Epithelial cell of prostate (primary cell): ENCODE data around the gene UROD.
"Not testable (repeated sequence)": the region's sequence is repeated elsewhere in the genome, so short reads cannot be mapped to it uniquely, and the experiment has no call there.

Experiments used
- DNase-seq: peaks from one replicate; pipeline ENCODE4 v3.0.0-alpha.2; 2011; ENCODE audit warnings: low read depth, low spot score
- H3K27ac ChIP-seq: fragments of 450-650 bp; 2 replicates; pipeline ENCODE4 v1.5.1; 2017; ENCODE audit warnings: mild to moderate bottlenecking

UROD gene

DNA sequence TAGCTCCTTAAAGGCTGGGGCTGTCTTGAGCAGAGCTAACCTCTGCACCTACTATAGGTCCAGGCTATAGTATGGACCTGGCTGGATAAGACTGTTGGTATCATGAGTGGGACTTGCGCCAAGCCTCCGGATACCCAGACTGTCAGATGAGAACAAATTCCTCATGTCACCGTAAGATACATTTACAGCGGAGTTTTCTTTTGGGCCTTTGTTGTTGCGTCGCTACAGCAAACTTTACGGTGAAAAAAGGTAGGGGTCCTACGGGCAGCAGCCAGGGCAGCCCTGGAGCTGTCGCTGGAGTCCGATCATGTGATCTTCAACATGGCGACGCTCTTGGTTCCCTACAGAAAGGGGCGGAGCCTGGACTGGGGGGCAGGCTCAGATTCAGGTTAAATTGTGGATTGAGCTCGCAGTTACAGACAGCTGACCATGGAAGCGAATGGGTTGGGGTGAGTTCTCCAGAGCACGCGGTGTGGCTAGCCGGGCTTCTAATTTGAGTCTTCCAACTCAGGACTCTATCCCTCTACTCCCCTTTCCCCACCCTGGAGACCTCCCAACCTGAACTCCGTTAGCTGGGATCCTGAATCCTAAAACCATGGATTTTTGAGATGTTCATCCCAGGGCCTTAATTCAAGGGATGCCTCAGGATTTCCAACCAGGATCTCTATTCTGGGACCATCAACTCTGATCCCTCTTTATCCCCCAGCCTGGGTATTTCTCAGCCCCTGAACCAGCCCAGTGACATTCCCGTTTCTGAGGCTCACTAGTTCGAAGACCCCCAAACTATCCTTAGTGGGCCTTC lies at the start of gene UROD:
UROD (plus strand) TSS at position 418 of the 802 bp plus-strand sequence; CDS start at position 430, 12 bp downstream.
- peak within 1 kb of the TSS; percentile 76 for H3K27ac ChIP-seq
- DNase-seq = peak; percentile 85

DNA sequence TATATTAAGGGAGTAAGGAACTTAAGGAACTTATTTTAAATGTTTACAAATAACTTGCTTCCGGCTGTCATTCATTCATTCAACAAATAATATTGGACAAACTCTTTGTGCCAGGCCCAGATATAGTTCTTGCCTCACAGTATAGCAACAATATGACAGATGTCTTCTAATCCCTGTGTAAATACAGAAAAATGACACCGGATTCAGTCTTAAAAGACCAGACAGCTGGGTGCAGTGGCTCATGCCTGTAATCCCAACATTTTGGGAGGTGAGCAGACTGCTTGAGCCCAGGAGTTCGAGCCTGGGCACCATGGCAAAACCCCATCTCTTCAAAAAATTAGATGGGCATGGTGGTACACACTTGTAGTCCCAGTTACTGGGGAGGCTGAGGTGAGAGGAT lies 49.3 kb upstream of the UROD start:
- no peak for DNase-seq
- H3K27ac ChIP-seq = no peak overlapping the region

DNA sequence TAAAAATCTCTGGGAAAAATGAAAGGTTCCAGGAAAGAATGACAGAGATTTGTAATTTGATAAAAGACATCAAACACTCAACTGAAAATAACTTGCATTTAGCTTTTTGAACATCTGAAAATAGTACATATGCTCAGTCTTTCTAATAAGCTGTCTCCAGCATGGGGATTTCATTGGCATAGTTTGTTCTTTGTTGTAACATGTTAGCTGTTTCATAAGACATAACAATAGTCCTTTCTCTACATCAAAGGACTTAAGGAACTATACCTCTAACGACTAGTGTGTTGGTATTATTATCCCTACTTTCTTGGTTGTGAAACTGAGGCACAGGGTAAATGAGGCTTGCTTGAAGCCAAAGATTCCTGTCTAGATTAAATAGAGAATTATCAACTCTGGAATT lies 47.7 kb upstream of the UROD start:
- no peak overlapping the region for H3K27ac ChIP-seq
- DNase-seq = no peak

DNA sequence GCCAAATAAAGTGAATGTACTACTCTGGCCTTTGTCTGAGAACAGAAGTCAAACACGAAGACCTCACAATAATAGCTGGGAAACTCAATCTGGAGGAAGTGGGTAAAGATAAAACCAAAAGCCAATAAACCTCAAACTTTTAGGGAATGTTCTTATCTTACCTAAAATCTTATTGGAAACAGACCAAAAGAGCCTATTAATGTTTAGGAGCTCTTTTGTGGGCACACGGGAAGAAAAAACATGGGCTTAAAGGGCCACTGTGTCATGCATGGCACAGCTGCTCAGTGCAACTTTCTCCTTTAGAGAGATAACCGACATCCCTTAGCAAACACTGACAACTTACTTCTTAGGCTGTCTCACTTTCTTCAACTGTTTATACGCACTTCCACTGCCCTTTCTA lies 41.7 kb upstream of the UROD start:
- DNase-seq = no peak
- no peak overlapping the region for H3K27ac ChIP-seq

DNA sequence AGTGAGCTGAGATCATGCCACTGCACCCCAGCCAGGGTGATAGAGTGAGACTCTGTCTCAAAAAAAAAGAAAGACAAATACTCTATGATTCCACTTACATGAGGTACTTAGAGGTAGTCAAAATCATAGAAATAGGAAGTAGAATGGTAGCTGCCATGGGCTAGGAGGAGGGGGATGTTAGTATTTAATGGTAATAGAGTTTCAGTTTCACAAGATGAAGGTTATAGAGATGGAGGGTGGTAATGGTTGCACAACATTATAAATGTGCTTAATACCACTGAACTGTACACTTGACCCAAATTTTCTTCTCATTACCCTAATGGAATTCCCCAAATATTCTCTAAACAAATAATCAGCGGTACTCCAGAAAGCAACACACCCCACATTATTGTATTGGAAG lies 38.4 kb upstream of the UROD start:
- no peak overlapping the region for H3K27ac ChIP-seq
- DNase-seq = no peak

DNA sequence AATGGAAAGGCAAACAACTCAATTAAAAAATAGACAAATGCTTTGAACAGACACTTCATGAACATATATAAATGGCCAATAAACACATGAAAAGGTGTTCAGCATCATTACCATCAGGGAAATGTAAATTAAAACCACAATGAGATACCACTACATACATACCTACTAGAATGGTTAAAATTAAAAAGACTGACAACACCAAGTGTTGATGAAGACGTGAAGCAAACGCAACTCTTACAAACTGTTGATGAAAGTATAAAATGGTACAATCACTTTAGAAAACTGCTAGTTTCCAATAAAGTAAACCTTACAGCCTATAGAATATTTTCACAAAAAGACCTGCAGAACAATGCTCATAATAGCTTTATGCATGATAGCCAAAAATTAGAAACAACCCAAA lies 35.8 kb upstream of the UROD start:
- no peak for DNase-seq
- no peak overlapping the region for H3K27ac ChIP-seq

DNA sequence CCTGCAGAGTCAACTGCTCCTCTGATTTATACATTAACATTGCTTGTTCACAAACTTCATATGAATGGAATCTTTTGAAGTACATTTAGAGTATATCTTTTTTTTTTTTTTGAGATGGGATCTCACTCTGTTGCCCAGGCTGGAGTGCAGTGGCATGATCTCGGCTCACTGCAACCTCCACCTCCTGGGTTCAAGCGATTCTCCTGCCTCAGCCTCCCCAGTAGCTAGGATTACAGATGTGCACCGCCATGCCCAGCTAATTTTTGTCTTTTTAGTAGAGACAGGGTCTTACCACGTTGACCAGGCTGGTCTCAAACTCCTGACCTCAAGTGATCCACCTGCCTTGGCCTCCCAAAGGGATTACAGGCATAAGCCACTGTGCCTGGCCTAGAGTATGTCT lies 34.7 kb upstream of the UROD start:
- H3K27ac ChIP-seq, DNase-seq: not testable (repeated sequence)

DNA sequence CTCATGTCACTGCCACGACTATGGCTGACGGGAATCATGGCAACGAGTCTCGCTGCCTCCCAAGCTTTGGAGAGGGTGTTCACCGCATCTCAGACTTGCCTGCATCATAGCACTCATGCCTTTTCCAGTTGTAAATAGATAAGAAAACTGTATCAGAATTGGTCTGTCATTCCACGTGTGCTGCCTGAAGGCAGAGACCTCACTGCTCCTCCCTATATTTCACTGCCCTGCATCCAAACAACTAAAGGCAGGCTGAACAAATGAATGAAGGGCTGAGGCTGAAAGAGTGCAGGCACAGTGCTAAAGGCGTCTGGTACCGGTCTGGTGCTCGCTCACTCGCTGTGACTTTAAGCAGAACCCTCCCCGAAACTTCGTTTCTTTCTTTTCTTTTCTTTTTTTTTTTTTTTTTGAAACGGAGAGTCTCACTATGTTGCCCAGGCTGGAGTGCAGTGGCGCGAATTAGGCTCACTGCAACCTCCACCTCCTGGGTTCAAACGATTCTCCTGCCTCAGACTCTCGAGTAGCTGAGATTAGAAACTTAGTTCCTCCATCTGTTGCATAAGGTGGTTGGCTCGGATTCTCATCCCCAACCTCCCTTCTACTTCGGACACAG lies 26.2 kb upstream of the UROD start:
- H3K27ac ChIP-seq = peak overlapping the region; percentile 47
- DNase-seq = no peak

DNA sequence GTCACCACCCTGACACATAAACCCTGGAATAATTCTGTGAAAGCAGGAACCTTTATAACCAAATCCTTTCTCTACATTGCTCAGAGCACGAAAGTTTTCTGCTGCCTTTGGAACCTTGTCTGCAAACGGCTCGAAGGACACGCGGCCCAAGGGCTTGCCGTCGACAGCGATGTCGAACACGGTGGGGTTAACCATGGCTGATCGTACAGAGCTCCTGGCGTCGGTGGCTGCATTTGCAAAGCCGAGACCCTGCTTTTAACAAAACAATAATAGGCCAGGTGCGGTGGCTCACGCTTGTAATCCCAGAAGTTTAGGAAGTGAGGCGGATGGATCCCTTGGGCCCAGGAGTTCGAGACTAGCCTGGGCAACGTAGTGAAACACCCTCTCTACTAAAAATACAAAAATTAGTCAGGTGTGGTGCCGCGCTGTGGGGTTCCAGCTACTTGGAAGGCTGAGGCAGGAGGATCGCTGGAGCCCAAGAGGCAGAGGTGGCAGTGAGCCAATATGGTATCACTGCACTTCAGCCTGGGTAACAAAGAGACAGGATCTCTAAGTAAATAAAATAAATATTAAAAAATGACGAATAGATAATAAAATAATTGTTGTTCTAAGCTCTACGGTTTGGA lies 23.4 kb upstream of the UROD start:
- DNase-seq = no peak
- H3K27ac ChIP-seq = no peak overlapping the region

DNA sequence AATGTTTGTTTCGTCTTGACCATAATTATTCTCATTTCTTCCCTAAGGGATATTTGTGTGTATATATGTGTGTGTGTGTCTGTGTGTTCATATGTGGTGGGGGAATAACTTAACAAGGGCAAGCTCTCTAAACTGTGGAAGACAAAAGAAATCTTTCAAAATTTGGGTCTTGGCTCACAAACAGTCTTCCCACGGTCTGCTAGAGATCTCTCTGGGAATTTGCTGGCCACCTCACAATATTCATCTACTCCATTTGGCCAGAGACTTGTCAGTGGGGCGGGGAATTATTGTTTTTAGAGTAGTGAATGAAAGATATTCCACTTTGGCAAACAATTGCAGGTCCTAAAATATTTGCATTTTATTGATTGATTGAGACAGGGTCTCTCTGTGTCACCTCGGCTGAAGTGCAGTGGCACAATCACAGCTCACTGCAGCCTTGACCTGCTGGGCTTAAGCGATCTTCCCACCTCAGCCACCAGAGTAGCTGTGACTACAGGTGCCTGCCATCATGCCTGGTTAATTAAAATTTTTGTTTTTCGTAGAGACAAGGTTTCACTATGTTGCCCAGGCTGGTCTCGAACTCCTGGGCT lies 17.6 kb upstream of the UROD start:
- DNase-seq = no peak
- no peak overlapping the region for H3K27ac ChIP-seq

DNA sequence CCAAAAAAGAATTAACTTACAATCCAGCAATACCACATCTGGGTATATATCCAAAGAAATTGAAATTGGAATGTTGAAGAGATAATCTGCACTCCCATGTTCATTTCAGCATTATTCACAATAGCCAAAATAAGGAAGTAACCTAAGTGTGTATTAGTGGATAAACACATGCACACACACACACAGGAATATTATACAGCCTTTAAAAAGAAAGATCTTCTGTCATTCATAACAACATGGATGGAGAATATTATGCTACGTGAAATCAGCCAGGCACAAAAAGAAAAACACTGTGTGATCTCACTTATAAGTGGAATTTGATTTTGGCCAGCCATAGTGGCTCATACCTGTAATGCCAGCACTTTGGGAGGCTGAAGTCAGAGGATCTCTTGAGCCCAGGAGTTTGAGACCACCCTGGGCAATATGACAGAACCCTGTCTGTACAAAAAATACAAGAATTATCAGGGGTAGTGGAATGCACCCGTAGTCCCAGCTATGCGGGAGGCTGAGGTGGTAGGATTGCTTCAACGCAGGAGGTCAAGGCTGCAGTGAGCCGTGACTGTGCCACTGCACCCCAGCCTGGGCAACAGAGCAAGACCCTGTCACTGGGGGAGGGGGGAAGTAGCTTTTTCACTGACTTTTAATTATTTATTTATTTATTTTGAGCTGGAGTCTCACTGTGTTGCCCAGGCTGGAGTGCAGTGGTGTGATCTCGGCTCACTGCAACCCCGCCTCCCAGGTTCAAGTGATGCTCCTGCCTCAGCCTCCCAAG lies 16.4 kb upstream of the UROD start:
- DNase-seq = no peak
- H3K27ac ChIP-seq = no peak overlapping the region

DNA sequence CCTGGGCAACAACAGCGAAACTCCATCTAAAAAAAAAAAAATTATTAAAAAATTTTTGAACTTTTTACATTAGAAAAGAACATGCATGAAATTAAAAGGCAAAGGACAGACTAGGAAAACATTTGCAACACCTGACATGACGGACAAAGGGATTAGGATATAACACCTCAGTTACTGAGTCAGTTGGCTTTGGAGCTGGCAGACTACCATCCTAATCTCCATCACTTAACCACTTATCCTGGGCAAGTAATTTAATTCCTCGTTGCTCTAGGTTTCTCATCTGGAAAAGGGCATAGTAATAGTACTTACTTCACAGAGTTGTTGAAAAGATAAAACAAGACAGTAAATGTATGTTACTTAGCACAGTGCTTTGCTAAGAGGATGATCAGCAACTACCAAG lies 12.8 kb upstream of the UROD start:
- H3K27ac ChIP-seq = no peak overlapping the region
- no peak for DNase-seq

DNA sequence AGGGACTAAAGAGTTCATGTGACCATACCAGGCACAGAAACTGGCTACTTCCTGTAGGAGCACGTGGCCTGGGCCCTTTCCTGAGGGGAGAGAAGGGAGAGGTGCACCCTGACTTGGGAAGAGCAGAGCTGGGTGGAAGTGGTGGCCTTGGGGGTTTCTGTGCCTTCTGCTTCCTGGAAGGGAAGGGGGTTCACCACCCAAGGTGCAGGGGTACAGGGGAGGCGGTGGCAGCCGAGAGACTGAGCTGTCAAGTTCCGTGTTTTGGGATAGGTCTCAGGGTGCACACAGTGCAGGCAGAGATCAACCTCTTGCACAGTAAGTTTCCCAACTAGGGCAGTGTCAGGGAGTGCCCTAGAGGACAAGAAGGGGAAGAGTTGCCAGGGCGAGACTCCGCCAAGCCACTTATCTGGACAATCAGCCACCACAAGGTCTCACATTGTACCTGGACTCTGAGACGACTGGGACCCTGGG lies 11.0 kb upstream of the UROD start:
- no peak overlapping the region for H3K27ac ChIP-seq
- DNase-seq = no peak

DNA sequence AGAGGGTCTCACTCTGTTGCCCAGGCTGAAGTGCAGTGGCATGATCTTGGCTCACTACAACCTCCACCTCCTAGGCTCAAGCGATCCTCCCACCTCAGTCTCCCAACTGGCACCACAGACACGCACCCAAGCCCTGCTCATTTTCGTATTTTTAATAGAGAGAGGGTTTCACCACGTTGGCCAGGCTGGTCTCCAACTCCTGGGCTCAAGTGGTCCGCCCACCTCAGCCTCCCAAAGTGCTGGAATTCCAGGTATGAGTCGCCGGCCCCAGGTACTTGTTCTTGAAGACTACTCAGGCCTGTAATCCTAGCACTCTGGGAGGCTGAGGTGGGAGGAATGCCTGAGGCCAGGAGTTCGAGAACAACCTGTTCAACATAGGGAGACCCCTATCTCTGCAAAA lies 10.5 kb upstream of the UROD start:
- not testable (repeated sequence) for DNase-seq, H3K27ac ChIP-seq

DNA sequence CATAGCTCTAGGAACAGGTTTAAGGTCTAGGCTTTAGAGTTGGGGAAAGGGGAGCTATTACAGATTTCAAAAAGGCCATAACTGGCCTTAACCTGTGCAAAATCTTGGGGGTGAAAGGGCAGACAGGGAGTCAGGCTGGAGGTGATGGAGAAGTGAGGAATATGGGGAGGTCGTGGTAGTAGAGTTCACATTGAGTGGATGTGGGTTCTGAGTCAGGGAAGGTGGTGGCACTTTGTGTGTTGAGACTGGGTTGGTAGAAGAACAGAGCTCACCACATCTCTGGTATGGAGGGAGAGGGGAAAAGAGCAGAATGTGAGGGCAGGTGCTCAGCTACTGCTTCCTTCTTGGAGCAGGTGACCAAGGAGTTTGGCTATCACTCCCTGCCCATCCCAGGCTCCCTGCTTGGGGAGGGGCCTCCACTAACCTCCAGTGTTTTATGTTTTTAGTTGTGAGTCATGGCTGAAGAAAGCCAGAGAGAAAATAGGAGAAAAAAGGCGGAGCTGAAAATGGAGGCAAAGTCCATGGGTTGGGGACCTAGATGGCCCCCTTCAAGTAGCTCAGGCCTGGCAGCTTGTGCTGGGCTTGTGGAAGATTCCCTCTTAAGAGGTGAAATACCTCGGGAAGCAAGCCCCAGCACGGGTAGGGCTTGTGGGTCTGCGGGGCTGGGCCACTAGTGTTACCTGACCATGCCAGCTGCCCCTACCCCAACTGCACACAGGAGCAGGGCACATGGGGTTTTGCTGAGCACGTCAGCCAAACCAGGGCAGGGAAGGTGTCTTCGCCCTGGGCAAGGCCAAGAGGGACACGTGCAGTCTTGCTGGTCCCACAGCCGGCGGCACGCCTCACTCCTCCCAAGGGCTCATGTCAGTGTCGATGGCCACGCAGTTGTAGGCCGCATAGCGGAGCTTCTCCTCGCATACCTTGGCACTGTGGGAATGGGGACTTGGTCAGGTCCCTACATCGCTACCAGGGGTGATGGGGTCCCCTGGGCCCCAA lies 9.1 kb upstream of the UROD start:
- DNase-seq = no peak
- H3K27ac ChIP-seq = no peak overlapping the region

DNA sequence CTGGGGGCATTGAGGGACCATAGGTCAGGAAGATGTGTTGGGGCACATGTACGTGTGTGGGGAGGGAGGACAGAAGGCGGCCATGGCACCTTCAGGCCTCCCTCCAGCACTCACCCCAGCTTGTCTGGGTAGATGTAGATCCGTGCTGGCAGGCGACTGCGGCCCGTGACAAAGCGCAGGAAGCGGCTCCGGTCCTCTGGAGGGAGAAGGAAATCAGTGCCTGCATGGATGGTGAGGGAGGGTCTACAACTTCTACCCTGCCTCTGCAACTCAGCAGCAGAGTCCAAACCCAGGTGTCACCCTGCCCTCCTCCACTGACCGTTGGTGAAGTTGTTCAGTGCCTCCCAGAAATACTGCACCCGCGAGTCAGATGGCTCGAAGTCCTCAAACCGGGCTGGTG lies 8.3 kb upstream of the UROD start:
- no peak overlapping the region for H3K27ac ChIP-seq
- DNase-seq = no peak

DNA sequence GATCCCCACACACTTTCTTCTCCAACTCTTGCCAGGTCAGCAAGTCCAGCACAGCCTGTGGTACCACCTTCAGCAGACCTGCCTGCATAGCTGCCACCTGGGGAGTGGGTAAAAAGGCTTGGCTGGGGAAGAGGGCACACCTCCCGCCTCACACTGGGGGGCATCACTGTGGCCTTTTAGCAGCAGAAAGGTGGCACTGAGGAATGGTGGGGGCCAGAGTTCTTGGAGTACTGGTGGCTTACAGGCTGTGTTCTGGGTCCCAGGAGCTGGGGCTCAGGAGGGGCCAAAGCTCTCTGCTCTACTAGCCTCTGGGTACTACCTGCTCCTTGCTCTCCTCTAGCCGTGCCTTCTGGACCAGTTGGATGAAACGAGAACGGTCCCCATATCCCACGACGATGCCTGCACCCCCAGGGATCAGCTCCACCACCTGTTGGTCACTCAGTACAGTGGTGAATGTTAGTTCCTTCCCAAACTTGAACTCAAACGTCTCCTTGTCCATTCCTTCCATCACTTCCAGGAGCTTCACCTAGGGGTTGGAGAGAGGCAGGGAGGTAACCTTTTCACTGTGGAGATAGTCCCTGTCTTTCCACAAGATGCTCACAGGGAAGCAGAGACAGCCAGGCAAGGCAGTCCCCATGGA lies 7.7 kb upstream of the UROD start:
- H3K27ac ChIP-seq = no peak overlapping the region
- no peak for DNase-seq

DNA sequence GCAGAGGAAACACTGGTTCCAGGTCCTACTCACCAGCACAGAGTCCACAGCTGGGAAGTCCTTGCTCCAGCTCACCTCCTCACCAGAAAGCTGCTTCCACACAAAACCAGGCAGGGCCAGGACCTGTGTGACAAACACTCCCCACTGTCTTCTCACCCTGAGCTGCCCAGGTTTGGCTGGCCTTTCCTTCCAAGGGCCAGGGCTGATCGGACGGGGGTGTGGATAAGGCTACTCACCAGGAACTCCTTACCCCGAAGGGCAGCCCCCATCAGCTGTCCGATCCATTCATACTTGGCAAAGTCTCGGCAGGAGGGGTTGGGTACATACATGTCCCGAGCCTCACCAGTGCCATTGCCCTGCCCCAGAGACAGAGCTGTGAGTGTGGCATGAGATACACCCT lies 6.3 kb upstream of the UROD start:
- no peak for DNase-seq
- H3K27ac ChIP-seq = no peak overlapping the region

DNA sequence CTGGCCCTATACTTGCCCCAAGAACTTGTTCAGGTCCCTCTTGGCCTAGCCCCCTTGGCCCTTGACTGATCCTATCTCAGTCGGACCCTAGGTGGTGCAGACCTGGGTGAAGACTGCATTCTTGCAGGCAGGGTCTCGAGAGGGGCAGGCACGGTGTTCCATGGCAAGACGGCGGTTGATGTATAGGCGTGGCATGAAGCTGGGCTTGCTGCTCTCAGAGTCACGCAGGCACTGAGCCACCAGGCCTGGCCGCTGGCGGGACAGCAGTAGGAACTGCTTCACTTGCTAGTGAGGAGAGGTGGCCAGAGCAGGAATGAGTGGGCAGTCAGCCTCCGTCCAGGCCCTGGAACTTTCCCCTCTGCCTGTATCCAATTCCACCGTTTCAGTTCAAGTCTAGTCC lies 4.7 kb upstream of the UROD start:
- no peak for DNase-seq
- H3K27ac ChIP-seq = no peak overlapping the region
